PC-9 (cell line): Measurements from ENCODE around the gene HCN1.

Source experiments
- EZH2 ChIP-seq: fragments of 200-600 bp; sonication (generic); IDR thresholded peaks from 2 replicates; pipeline ENCODE4 v1.8.0; 2017; ENCODE audit warnings: antibody characterized with exemption, low read depth
- TF ChIP-seq, protein P1 (sequence below): fragments of 200-600 bp; sonication (generic); conservative IDR thresholded peaks from 2 replicates; pipeline ENCODE4 v1.6.1; 2017; ENCODE audit warnings: mixed run types, antibody characterized with exemption, mild to moderate bottlenecking, moderate library complexity

DNA sequence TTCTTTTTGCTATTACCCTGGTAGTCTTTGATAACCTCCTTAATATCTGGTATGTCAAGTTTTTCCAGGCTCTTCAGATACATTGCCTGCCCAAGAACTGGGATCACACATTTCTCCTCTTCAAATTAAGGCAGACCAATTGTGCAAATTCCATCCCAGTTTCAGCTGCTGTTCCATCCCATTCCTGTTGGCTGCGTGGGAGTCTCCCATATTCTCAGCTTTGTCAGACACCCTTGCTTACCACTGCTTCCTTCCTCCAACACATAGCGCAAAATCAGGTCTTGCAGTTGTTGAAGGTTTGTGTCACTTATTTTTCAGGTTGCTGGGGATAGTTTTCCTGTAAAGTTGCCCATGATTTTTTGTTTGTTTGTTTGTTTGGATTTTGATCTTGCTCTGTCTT, 15.2 kb downstream of the HCN1 start:
- TF ChIP-seq, protein P1, sequence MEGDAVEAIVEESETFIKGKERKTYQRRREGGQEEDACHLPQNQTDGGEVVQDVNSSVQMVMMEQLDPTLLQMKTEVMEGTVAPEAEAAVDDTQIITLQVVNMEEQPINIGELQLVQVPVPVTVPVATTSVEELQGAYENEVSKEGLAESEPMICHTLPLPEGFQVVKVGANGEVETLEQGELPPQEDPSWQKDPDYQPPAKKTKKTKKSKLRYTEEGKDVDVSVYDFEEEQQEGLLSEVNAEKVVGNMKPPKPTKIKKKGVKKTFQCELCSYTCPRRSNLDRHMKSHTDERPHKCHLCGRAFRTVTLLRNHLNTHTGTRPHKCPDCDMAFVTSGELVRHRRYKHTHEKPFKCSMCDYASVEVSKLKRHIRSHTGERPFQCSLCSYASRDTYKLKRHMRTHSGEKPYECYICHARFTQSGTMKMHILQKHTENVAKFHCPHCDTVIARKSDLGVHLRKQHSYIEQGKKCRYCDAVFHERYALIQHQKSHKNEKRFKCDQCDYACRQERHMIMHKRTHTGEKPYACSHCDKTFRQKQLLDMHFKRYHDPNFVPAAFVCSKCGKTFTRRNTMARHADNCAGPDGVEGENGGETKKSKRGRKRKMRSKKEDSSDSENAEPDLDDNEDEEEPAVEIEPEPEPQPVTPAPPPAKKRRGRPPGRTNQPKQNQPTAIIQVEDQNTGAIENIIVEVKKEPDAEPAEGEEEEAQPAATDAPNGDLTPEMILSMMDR: no peak
- no peak for TF ChIP-seq EZH2
